Heart left ventricle (tissue), 16 donors: ENCODE measurements around the gene LRRC8E. TPM values are rescaled to one million over a fixed set of nuclear protein-coding genes. Genes with fewer than 3 reads are reported as not detected.
A peak's percentile ranks its signal among the peaks of the same experiment; 100 is the strongest.

Source experiments
- ATAC-seq, 4 donors: fragments of 200-7000 bp; cut with Tn5 transposase; one replicate each; pipeline ENCODE4 v1.9.1; 2020 to 2022; ENCODE audit warnings: moderate library complexity in 4 of 4, mild to moderate bottlenecking in 3 of 4, moderate number of reproducible peaks in 1 of 4
- DNase-seq, 5 donors: peaks; one replicate each; pipeline ENCODE4 v3.0.0-alpha.2; 2020
- H3K27ac ChIP-seq, 12 donors: fragments of 200-600 bp; sonication (generic) in 4 of 12; one replicate each; pipeline versions ENCODE4 v1.5.0 to v1.8.0; 2016 to 2022; ENCODE audit warnings: mild to moderate bottlenecking in 2 of 12
- H3K27me3 ChIP-seq, 9 donors: fragments of 200-600 bp; sonication (generic) in 2 of 9; one replicate each; pipeline versions ENCODE4 v1.5.1 to v1.8.0; 2016 to 2022; ENCODE audit warnings: mild to moderate bottlenecking in 3 of 9
- H3K36me3 ChIP-seq, 9 donors: fragments of 200-600 bp; sonication (generic) in 2 of 9; one replicate each; pipeline versions ENCODE4 v1.5.0 to v1.8.0; 2018 to 2022; ENCODE audit warnings: mild to moderate bottlenecking in 2 of 9
- H3K4me1 ChIP-seq, 12 donors: fragments of 200-600 bp; sonication (generic) in 4 of 12; one replicate each; pipeline versions ENCODE4 v1.5.0 to v1.8.0; 2016 to 2022; ENCODE audit warnings: mild to moderate bottlenecking in 3 of 12
- H3K4me3 ChIP-seq, 12 donors: fragments of 200-600 bp; sonication (generic) in 4 of 12; one replicate each; pipeline versions ENCODE4 v1.5.0 to v1.8.0; 2017 to 2022; ENCODE audit warnings: mild to moderate bottlenecking in 9 of 12, moderate library complexity in 4 of 12
- H3K9me3 ChIP-seq, 12 donors: fragments of 200-600 bp; sonication (generic) in 4 of 12; one replicate each; pipeline versions ENCODE4 v1.5.0 to v1.8.0; 2016 to 2022; ENCODE audit warnings: mild to moderate bottlenecking in 1 of 12
- POLR2A ChIP-seq, 2 donors: fragments of 450-650 bp; IDR thresholded peaks; one replicate each; pipeline ENCODE4 v1.6.1; 2017; ENCODE audit warnings: antibody characterized with exemption in 2 of 2, mild to moderate bottlenecking in 2 of 2, moderate library complexity in 2 of 2
- WGBS, 4 donors: extraction: QIAGEN DNeasy Blood & Tissue Kit in 2 of 4; methylation state at CpG; one replicate each; pipeline versions ENCODE4 v1.1.5 to v1.1.7; 2013 to 2018; 5-methylcytosine and 5-hydroxymethylcytosine counted together
- intact Hi-C, 10 donors: fragments of 100-400 bp; cut with DNase I; formaldehyde crosslinking; loops; one replicate each; pipeline versions ENCODE4 v1.11.1 to v1.14.2; 2022
- polyA plus RNA-seq, 2 donors: library from polyadenylated mRNA; stranded (reverse); fragments of 200-250 nt; gene quantifications; one replicate each; pipeline ENCODE4 v1.2.3, GENCODE V29; 2013
- total RNA-seq, 9 donors: library from RNA; depleted of rRNA in 2 of 9; stranded (reverse); fragments of >200 nt in 2 of 9; fragmentation: NEBNext Ultra II Directional in 3 of 9; extraction: Animal tissue kit (Norgen Biotek cat#: 25700) in 3 of 9; gene quantifications; one replicate each; pipeline versions ENCODE4 v1.1.0 to v1.2.4, GENCODE V29; 2016 to 2023
- TF ChIP-seq, protein P1 (sequence below), 12 donors: fragments of 200-600 bp; sonication (generic) in 4 of 12; IDR thresholded peaks; one replicate each; pipeline versions ENCODE4 v1.5.0 to v1.8.0; 2018 to 2022; ENCODE audit warnings: antibody characterized with exemption in 12 of 12, mild to moderate bottlenecking in 5 of 12
- donor health status: ischemic (EF 13 %, LVEDD 7.1; RV severe dilation, severe dysfunction).
- donor health status: healthy with polysubstance abuse.
- donor health status: DM: no; HTN: yes; CAD: no.
- donor health status: DM: no; HTN: no; CAD: no.
- donor health status: ischemic (EF 25% LVEDD 6.9; RV normal size, moderate dysfunction).
- donor health status: ischemic (EF 25% LVEDD 5.7; RV mildly dilated, moderate dysfunction).
- donor health status: healthy.
- donor health status: DM: yes; HTN: yes; CAD: no.
- donor health status: ischemic (EF 35%, LVEDD 5.7; RV mildly dilated, moderate dysfunction).
- donor health status: nonischemic (EF 11% LVEDD 7.7; RV severe dilation, severe dysfunction).
- donor health status: DM: yes; HTN: yes; CAD: no.
- donor health status: PGD.
- donor health status: ischemic (EF 29% LVEDD 5.4; RV normal size, mild dysfunction).
- donor health status: nonischemic (EF 23%, LVEDD 6.1; RV moderate dilation, normal function).

LRRC8E gene
- total and polyA plus RNA-seq, 11 donors = 0.17 to 2.6 (median 1.00) TPM

DNA sequence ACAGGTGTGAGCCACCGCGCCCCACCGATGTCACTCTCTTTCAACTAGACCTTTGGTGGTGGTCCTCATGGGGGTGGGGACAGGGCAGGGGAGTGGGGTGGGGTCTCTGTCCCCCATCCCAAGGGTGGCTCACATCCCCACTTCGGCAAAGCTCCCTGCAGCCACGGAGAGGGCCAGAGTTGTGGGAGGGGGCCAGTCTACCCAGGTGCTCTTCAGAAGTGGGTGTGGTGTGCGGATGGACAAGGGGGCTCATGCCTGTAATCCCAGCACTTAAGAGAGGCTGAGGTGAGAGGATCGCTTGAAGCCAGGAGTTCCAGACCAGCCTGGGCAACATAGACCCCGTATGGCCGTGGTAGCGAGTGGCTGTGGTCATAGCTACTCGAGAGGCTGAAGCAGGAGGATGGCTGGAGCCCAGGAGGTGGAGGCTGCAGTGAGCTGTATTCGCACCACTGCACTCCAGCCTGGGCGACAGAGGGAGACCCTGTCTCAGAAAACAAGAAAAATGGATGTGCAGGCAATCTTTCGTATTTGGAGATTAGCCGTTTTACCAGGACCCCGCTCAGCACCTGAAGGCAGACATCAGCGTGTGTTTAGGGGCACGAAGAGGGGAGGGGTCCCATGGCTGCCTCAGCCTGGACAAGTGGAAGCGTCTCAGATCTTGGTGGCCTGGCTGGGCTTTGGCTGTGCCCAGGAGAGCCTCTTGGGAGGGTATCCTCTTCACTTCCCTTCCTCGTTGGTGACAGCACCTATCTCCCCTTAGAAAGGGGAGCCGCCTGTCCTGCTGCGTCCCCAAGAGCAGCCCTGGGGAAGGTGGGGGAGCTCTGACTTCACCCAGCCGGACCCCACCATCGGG, 27.2 kb downstream of the LRRC8E start:
- no peak overlapping the region for H3K27ac ChIP-seq
- peak overlapping the region in 5 of 12 donors; percentile 33 to 56 (median 41) for H3K4me3 ChIP-seq
- no peaks in the 10 kb centered on the region for H3K9me3 ChIP-seq
- WGBS, 4 donors = 49 to 60% (median 53%) methylated on average over 11 to 24 of the region's 24 CpGs
- peaks cover 8 to 28% (median 24%) of the 10 kb centered on the region in 9 donors for H3K36me3 ChIP-seq
- intact Hi-C loops = no loop called here
- H3K27me3 ChIP-seq = peaks cover 16 to 51% (median 33%) of the 10 kb centered on the region in 9 donors
- ATAC-seq (no peak), DNase-seq (no peak)
- H3K4me1 ChIP-seq = peaks cover 0 to 51% (median 24%) of the 10 kb centered on the region in 12 donors
- TF ChIP-seq, protein P1, sequence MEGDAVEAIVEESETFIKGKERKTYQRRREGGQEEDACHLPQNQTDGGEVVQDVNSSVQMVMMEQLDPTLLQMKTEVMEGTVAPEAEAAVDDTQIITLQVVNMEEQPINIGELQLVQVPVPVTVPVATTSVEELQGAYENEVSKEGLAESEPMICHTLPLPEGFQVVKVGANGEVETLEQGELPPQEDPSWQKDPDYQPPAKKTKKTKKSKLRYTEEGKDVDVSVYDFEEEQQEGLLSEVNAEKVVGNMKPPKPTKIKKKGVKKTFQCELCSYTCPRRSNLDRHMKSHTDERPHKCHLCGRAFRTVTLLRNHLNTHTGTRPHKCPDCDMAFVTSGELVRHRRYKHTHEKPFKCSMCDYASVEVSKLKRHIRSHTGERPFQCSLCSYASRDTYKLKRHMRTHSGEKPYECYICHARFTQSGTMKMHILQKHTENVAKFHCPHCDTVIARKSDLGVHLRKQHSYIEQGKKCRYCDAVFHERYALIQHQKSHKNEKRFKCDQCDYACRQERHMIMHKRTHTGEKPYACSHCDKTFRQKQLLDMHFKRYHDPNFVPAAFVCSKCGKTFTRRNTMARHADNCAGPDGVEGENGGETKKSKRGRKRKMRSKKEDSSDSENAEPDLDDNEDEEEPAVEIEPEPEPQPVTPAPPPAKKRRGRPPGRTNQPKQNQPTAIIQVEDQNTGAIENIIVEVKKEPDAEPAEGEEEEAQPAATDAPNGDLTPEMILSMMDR (IDR thresholded peaks at IDR 0.05) = no peak
- TF ChIP-seq POLR2A (IDR thresholded peaks at IDR 0.05) = no peak

DNA sequence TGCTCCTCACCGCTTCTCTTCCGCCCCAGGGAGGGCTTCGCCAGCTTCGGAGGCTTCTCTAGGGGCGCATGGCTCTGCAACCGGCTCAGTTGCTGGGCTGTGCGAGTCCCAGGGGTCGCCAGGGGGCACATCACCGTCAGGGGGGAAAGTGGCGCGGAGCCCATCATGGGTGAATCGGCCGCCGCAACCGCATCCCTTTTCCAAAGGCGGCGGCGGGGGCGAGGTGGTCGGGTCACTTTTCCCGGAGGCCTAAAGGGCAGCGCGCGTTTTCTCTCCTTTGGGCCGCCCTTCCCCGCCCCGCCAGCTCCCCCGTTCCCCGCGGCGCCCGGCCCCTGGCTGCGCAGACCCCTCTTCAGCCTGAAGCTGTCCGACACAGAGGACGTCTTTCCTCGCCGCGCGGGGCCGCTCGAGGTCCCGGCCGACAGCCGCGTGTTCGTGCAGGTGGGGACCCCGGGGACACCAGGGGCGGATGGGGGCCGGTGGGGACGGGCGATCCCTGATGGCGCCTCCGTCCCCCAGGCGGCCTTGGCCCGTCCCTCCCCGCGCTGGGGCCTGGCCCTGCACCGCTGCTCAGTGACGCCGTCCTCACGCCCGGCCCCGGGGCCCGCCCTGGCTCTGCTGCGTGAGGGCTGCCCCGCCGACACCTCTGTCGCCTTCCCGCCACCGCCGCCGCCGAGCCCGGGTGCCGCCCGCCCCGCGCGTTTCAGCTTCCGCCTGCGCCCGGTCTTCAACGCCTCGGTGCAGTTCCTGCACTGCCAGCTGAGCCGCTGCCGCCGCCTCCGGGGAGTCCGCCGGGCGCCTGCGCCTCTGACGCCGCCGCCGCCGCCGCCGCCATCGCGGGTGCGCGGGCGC, 28.0 kb downstream of the LRRC8E start:
- Histone ChIP-seq H3K9me3 (no peaks in the 10 kb centered on the region), H3K27me3 (peaks cover 16 to 51% (median 33%) of the 10 kb centered on the region in 9 donors), H3K4me1 (peaks cover under 1 to 55% (median 28%) of the 10 kb centered on the region in 12 donors), H3K4me3 (peak overlapping the region; percentile 7 to 56 (median 38)), H3K27ac (peak overlapping the region in 5 of 12 donors; percentile 24 to 80 (median 75)), H3K36me3 (peaks cover 6 to 20% (median 15%) of the 10 kb centered on the region in 9 donors)
- intact Hi-C loops = no loop called here
- ATAC-seq = no peak
- 0 to 2% (median 1%) methylated on average over 22 to 104 of the region's 104 CpGs for WGBS, 4 donors
- TF ChIP-seq, protein P1 (IDR thresholded peaks at IDR 0.05) = no peak
- TF ChIP-seq POLR2A (IDR thresholded peaks at IDR 0.05) = peak in 1 of 2 donors; percentile 4
- DNase-seq = peak in 1 of 5 donors; percentile 63

DNA sequence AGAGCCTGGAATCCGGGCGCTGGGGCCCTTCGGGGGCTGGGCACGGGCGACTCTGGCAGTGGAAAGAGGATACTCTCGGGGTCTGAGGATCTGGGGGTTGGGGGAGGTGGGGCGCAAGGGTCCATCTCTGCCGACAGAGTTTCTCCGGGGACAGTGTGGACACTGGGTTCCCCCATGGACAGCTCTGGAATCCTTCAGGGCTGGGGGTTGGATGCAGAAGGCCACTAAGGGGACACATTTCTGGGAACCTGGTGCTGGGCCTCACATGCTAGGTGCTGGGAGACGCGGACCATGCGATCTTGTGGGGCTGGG, 28.6 kb downstream of the LRRC8E start:
- DNase-seq (no peak), ATAC-seq (no peak)
- TF ChIP-seq, protein P1 (IDR thresholded peaks at IDR 0.05) = no peak
- peak in 1 of 2 donors; percentile 0 for TF ChIP-seq POLR2A (IDR thresholded peaks at IDR 0.05)
- intact Hi-C loops = no loop called here
- WGBS, 4 donors = 2 to 8% (median 6%) methylated on average over 6 to 12 of the region's 12 CpGs; no CpG with 5 or more reads in 1 of the 4 donors
- no peaks in the 10 kb centered on the region for H3K9me3 ChIP-seq
- peaks cover under 1 to 17% (median 12%) of the 10 kb centered on the region in 9 donors for H3K36me3 ChIP-seq
- peak overlapping the region in 11 of 12 donors; percentile 10 to 56 (median 39) for H3K4me3 ChIP-seq
- peak overlapping the region in 8 of 12 donors; percentile 24 to 84 (median 70) for H3K27ac ChIP-seq
- peaks cover 5 to 61% (median 34%) of the 10 kb centered on the region in 12 donors for H3K4me1 ChIP-seq
- peaks cover 16 to 51% (median 33%) of the 10 kb centered on the region in 9 donors for H3K27me3 ChIP-seq
